ENCODE measurements around the gene BZW2. TPM values are rescaled to one million over a fixed set of nuclear protein-coding genes. Genes with fewer than 3 reads are reported as not detected.

BZW2 gene
- total RNA-seq, 2 experiments from 2014 or later = 49.9 to 72.1 TPM

DNA sequence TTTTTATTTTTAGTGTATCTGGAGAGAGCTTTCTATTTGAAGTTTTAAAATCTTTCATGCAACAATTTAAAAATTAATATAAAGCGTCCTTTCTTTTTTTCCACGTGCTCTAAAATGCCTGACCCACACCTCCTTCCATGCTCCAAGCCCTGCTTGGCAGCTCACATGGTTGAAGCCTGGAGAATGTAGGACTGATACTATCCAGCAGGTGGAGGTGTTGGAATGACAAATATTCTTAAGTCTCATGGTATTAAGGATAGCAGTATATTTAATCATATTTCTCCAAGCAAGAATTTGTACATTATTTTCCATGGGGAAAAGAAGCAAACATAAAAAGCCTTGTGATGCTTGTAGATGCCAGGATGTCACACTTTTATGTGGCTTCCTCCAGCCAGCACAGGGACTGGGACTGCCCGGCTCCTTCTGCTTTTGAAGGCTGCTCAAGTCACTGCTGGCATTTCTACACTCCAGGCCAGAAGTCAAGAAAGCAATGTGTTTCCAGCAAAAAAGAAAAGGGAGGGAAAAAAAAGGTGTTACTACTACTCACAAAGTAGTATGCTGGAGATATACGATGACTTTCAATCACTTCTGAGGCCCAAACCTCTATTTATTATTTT is 49.7 kb downstream of the BZW2 start:
- Mint-ChIP-seq H3K4me1 (no peaks in the 10 kb centered on the region), H3K27ac (no peak overlapping the region), H3K27me3 (no peaks in the 10 kb centered on the region), H3K36me3 (peaks cover 58% of the 10 kb centered on the region), H3K4me3 (no peak overlapping the region), H3K9me3 (ENCODE audit: low read depth) (no peaks in the 10 kb centered on the region)
- CTCF ChIA-PET = interaction anchor here (0.5 to 1.4 kb wide), 4 partner anchors 10 to 1381 kb away, joined by 3 to 6 read pairs (median 4); no protein-coding TSS in a partner anchor
- DNase-seq = no peak
- ATAC-seq = no peak

DNA sequence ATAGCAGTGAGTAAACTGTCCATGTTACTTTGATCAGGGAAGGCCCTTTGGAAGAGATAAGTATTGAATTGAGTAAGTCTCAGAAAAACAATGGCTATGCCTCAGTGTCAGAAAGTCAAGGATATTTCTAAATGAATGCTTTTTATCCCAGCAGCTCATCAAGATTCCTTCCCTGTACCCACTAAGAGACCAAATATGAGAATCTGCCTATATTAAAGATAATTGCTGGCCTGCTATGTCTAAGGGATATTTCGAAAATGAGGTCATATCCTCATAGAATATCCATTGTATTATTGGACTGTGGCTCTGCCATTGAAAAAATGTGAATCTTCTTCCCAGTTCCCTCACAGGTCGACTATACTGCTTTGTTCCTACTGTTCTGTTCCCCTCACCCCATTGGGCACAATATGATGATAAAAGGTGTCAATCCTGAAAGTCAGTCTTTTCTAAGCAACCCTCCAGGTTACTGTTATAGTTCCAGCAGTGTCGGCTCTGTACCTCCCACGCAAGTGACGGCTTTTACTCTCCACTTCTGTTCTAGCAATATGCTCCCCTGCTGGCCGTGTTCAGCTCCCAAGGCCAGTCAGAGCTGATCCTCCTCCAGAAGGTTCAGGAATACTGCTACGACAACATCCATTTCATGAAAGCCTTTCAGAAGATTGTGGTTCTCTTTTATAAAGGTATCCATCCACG is 51.7 kb downstream of the BZW2 start:
- Mint-ChIP-seq H3K4me3 (no peak overlapping the region), H3K9me3 (ENCODE audit: low read depth) (no peaks in the 10 kb centered on the region), H3K27ac (no peak overlapping the region), H3K27me3 (no peaks in the 10 kb centered on the region), H3K36me3 (peaks cover 52% of the 10 kb centered on the region), H3K4me1 (no peaks in the 10 kb centered on the region)
- no peak for DNase-seq
- CTCF ChIA-PET = interaction anchor here (1.0 kb wide), 1 partner anchor 133 kb away, joined by 3 read pairs; no protein-coding TSS in a partner anchor
- ATAC-seq = no peak

DNA sequence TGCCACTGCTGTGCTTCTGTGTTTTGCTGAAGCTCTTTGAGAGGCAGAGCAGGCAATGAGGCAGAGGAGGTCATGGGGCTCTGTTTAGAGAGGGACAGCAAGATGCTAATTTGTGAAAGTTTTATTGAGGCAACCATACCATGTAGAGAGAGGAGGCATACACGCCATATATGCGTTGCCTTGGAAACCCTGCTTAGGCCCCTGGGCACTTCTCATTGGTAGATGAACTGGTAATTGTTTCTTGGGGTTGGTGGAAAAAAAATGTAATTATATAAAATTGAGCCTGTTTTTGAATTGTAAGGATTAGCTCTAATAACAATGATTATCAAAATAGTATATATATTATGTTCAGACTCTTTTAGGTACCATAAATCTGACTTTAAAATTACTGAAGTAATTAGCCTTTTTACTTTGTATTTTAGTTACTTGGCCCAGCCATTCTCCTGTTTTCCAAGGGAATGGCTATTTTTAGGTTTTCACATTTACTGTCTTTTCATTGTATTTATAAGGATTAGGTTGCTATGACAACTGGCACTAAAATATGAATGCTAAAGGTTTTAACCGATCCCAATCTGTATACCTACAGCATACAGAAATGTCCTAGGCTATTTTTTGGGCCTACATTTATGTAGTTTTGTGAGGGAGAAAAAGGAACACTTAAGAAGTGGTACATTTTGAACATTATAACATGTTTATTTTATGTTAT is 52.4 kb downstream of the BZW2 start:
- Mint-ChIP-seq H3K27me3 (no peaks in the 10 kb centered on the region), H3K4me1 (no peaks in the 10 kb centered on the region), H3K27ac (no peak overlapping the region), H3K36me3 (peaks cover 50% of the 10 kb centered on the region), H3K4me3 (no peak overlapping the region), H3K9me3 (ENCODE audit: low read depth) (no peaks in the 10 kb centered on the region)
- CTCF ChIA-PET = interaction anchor here (1.0 kb wide), 1 partner anchor 134 kb away, joined by 3 read pairs; no protein-coding TSS in a partner anchor
- DNase-seq (no peak), ATAC-seq (no peak)

DNA sequence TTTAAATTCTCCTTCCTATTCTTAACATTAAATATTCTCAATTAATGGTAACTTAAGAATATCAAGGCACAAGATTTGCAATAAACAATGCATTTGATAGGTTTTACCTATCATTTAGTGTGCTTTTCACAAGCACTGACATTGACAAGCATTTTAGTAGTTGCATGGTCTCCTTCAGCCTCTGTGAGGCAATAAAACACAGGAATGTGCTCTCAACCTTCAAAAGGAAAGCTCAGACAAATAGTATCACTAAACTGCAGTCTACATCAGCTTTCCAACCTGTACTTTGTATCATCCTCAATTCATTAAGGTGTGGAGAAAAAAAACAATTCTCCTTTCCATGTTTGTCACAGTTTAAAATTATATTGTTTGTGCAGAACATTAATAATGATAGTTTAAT is 56.5 kb downstream of the BZW2 start:
- H3K9me3 Mint-ChIP-seq (ENCODE audit: low read depth) = no peaks in the 10 kb centered on the region
- peaks cover 56% of the 10 kb centered on the region for H3K36me3 Mint-ChIP-seq
- H3K27me3 Mint-ChIP-seq = no peaks in the 10 kb centered on the region
- DNase-seq = no peak
- ATAC-seq = no peak
- no peak overlapping the region for H3K4me3 Mint-ChIP-seq
- no peaks in the 10 kb centered on the region for H3K4me1 Mint-ChIP-seq
- no peak overlapping the region for H3K27ac Mint-ChIP-seq
- CTCF ChIA-PET = no interaction called here

GRCh38 chr7:16708511-16708910 is 62.5 kb downstream of the BZW2 start:
- H3K27me3 Mint-ChIP-seq = no peaks in the 10 kb centered on the region
- H3K9me3 Mint-ChIP-seq (ENCODE audit: low read depth) = no peaks in the 10 kb centered on the region
- CTCF ChIA-PET = no interaction called here
- peaks cover 50% of the 10 kb centered on the region for H3K36me3 Mint-ChIP-seq
- no peak overlapping the region for H3K4me3 Mint-ChIP-seq
- no peak for DNase-seq
- H3K27ac Mint-ChIP-seq = no peak overlapping the region
- peaks cover 18% of the 10 kb centered on the region for H3K4me1 Mint-ChIP-seq
- no peak for ATAC-seq

DNA sequence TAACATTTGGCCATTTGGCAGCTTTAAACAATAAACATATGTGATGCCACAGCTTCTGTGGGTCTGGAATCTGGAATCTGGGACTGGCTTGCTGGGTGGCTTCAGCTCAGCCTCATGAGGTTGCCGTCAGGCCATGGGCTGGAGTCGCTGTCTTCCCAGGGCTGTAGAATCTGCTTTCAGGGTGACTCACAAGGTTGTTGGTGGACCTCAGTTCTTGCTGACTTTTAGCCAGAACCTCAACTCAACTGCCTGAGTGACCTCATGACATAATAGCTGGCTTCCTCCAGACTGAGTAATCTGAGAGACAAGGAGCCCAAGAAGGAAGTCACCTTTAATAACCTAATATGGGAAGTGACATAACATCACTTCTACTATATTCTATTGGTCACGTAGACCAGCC is 63.0 kb downstream of the BZW2 start:
- no peaks in the 10 kb centered on the region for H3K9me3 Mint-ChIP-seq (ENCODE audit: low read depth)
- ATAC-seq = no peak
- no peak for DNase-seq
- H3K27ac Mint-ChIP-seq = no peak overlapping the region
- no peaks in the 10 kb centered on the region for H3K27me3 Mint-ChIP-seq
- H3K36me3 Mint-ChIP-seq = peaks cover 45% of the 10 kb centered on the region
- H3K4me3 Mint-ChIP-seq = no peak overlapping the region
- peaks cover 18% of the 10 kb centered on the region for H3K4me1 Mint-ChIP-seq
- CTCF ChIA-PET = no interaction called here

DNA sequence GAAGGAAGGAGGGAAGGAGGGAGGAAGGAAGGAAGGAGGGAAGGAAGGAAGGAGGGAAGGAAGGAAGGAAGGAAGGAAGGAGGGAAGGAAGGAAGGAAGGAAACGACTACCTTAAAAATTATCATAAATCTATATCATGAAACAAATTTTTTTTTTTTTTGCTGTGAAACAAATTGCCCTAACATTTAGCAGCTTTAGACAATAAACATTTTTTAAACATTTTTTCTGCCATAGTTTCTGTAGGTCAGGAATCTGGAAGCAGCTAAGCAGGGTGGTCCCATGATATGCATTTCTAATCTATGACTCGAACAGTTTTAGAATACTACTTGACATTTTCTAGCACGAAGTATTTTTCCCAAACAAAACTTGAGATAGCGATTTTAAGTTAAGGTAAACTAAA is 64.7 kb downstream of the BZW2 start:
- H3K27ac Mint-ChIP-seq = no peak overlapping the region
- CTCF ChIA-PET = no interaction called here
- ATAC-seq = no peak
- H3K27me3 Mint-ChIP-seq = no peaks in the 10 kb centered on the region
- H3K4me1 Mint-ChIP-seq = peaks cover 18% of the 10 kb centered on the region
- H3K9me3 Mint-ChIP-seq (ENCODE audit: low read depth) = no peaks in the 10 kb centered on the region
- peaks cover 38% of the 10 kb centered on the region for H3K36me3 Mint-ChIP-seq
- DNase-seq = no peak
- no peak overlapping the region for H3K4me3 Mint-ChIP-seq

DNA sequence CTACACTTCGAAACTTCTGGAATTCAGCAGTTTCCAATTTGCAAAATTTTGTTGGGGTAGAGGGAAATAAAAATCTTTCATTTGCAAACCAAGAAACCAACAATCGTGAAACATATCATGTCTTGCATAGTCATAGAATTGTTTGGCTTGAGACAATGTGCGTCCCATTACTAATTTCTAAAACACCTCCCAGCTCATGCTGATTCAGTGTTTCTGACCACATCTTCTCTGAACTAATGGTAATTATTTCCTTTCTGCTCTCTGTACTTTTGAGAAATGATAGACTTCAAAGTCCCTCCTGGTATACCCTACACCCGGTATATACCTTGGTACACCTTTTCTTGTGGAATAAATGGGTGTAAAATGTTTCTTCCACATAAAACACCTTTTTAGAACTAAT is 65.7 kb downstream of the BZW2 start:
- no peak overlapping the region for H3K27ac Mint-ChIP-seq
- peaks cover 31% of the 10 kb centered on the region for H3K36me3 Mint-ChIP-seq
- peaks cover 18% of the 10 kb centered on the region for H3K4me1 Mint-ChIP-seq
- H3K27me3 Mint-ChIP-seq = no peaks in the 10 kb centered on the region
- CTCF ChIA-PET = interaction anchor here (0.7 kb wide), 1 partner anchor 184 kb away, joined by 3 read pairs; no protein-coding TSS in a partner anchor
- ATAC-seq (peak; percentile 47), DNase-seq (no peak)
- H3K9me3 Mint-ChIP-seq (ENCODE audit: low read depth) = no peaks in the 10 kb centered on the region
- no peak overlapping the region for H3K4me3 Mint-ChIP-seq

- DNase-seq (no peak), ATAC-seq (no peak)
- H3K36me3 Mint-ChIP-seq = peaks cover 24% of the 10 kb centered on the region
- no peaks in the 10 kb centered on the region for H3K9me3 Mint-ChIP-seq (ENCODE audit: low read depth)
- H3K4me3 Mint-ChIP-seq = no peak overlapping the region
- peaks cover 18% of the 10 kb centered on the region for H3K4me1 Mint-ChIP-seq
- H3K27me3 Mint-ChIP-seq = no peaks in the 10 kb centered on the region
- no peak overlapping the region for H3K27ac Mint-ChIP-seq
- CTCF ChIA-PET = no interaction called here
Measured at GRCh38 chr7:16712916-16713315, 66.9 kb downstream of the BZW2 start.

GRCh38 chr7:16715928-16716327 is 69.9 kb downstream of the BZW2 start:
- Mint-ChIP-seq H3K36me3 (peaks cover 15% of the 10 kb centered on the region), H3K27ac (no peak overlapping the region), H3K4me1 (peaks cover 10% of the 10 kb centered on the region), H3K27me3 (no peaks in the 10 kb centered on the region), H3K4me3 (no peak overlapping the region), H3K9me3 (ENCODE audit: low read depth) (no peaks in the 10 kb centered on the region)
- no peak for DNase-seq
- ATAC-seq = no peak
- CTCF ChIA-PET = no interaction called here

- Mint-ChIP-seq H3K9me3 (ENCODE audit: low read depth) (no peaks in the 10 kb centered on the region), H3K4me3 (no peak overlapping the region), H3K4me1 (no peaks in the 10 kb centered on the region), H3K36me3 (peaks cover 5% of the 10 kb centered on the region), H3K27ac (no peak overlapping the region), H3K27me3 (no peaks in the 10 kb centered on the region)
- no peak for ATAC-seq
- CTCF ChIA-PET = no interaction called here
- DNase-seq = no peak
Measured at GRCh38 chr7:16718111-16718656, 72.2 kb downstream of the BZW2 start.

DNA sequence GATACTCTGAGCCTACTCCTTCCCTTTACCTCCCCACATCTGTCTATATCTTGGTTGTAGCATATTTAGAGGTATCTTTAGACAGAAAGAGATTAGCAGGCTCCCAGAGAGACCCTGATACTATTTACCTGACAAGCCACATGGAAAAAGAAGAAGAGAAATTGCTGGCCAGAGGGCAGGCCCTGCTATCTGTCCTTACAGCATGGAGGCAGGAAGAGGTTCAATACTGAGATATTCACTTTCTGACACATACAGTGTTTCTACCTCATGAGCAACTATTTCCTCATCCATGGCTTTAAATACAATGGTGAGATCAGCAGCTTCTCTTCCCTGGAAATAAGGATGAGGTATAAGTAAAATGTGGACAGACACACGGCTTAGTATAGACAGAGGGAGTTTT is 73.7 kb downstream of the BZW2 start:
- CTCF ChIA-PET = no interaction called here
- Mint-ChIP-seq H3K27ac (no peak overlapping the region), H3K36me3 (peaks cover 5% of the 10 kb centered on the region), H3K4me1 (no peaks in the 10 kb centered on the region), H3K4me3 (no peak overlapping the region), H3K27me3 (no peaks in the 10 kb centered on the region), H3K9me3 (ENCODE audit: low read depth) (no peaks in the 10 kb centered on the region)
- ATAC-seq = no peak
- DNase-seq = no peak

DNA sequence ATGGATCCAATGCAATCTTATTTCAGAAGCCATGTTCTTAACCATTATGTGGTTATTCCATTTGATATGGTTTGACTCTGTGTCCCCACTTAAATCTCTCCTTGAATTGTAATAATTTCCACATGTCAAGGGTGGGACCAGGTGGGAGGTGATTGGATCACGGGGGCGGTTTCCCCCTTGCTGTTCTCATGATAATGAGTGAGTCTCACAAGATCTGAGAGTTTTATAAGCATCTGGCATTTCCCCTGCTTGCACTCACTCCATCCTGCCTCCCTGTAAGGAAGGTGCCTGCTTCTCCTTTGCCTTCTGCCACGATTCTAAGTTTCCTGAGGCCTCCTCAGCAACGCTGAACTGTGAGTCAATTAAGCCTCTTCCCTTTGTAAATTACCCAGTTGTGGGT is 75.6 kb downstream of the BZW2 start:
- Mint-ChIP-seq H3K4me3 (no peak overlapping the region), H3K4me1 (no peaks in the 10 kb centered on the region), H3K9me3 (ENCODE audit: low read depth) (no peaks in the 10 kb centered on the region), H3K36me3 (peaks cover 2% of the 10 kb centered on the region), H3K27ac (no peak overlapping the region), H3K27me3 (no peaks in the 10 kb centered on the region)
- DNase-seq (no peak), ATAC-seq (no peak)
- CTCF ChIA-PET = no interaction called here

DNA sequence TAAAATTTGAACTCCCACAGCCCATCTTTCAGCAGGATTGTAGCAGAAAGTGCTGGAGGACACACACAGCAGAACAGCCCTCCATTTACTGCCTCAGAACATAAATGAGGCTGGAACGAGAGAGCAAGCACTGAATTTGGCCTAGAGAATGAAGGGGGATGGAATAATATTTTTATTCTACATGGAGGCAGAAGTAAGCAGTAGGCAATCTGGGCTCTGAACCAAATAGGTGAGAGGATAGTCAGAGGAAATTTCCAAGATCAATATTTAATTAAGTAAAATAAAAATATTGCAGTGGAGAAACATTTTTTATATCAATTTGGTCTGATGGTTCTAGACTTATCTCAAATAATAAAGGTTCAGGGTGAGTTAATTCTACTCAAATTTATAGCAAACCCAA is 78.4 kb downstream of the BZW2 start:
- no peak for ATAC-seq
- no peaks in the 10 kb centered on the region for H3K27me3 Mint-ChIP-seq
- no peaks in the 10 kb centered on the region for H3K9me3 Mint-ChIP-seq (ENCODE audit: low read depth)
- H3K36me3 Mint-ChIP-seq = no peaks in the 10 kb centered on the region
- no peak overlapping the region for H3K4me3 Mint-ChIP-seq
- DNase-seq = no peak
- CTCF ChIA-PET = no interaction called here
- no peaks in the 10 kb centered on the region for H3K4me1 Mint-ChIP-seq
- H3K27ac Mint-ChIP-seq = no peak overlapping the region
